Pancreas (tissue), 10 donors: ENCODE measurements around the gene LCORL. TPM values are rescaled to one million over a fixed set of nuclear protein-coding genes. Genes with fewer than 3 reads are reported as not detected.

Experiments used
- ATAC-seq, 4 donors: fragments of 200-7000 bp; cut with Tn5 transposase; one replicate each; pipeline versions ENCODE4 v1.8.0 to v1.9.1; 2020; ENCODE audit warnings: mild to moderate bottlenecking in 4 of 4, moderate library complexity in 4 of 4
- DNase-seq, 6 donors: peaks; one replicate each; pipeline ENCODE4 v3.0.0-alpha.2; 2020
- FAIRE-seq: peaks from 2 replicates; lab custom pipeline; 2012; peaks lifted over from hg19 to GRCh38; lab: Jason Lieb, UNC
- H3K27ac ChIP-seq, 4 donors: fragments of 200-600 bp; sonication (generic); 1 replicate in 3 of 4; 2 replicates in 1 of 4; pipeline versions ENCODE4 v1.5.0 to v1.8.0; 2020
- H3K27me3 ChIP-seq, 4 donors: fragments of 200-600 bp; one replicate each; pipeline ENCODE4 v1.8.0; 2021
- H3K36me3 ChIP-seq, 3 donors: fragments of 200-600 bp; sonication (generic) in 1 of 3; one replicate each; pipeline versions ENCODE4 v1.5.0 to v1.8.0; 2020 to 2021
- H3K4me1 ChIP-seq, 3 donors: fragments of 200-600 bp; one replicate each; pipeline ENCODE4 v1.8.0; 2021
- H3K4me3 ChIP-seq, 4 donors: fragments of 200-600 bp; sonication (generic) in 2 of 4; one replicate each; pipeline versions ENCODE4 v1.5.0 to v1.8.0; 2020 to 2021
- H3K9me3 ChIP-seq, 4 donors: fragments of 200-600 bp; one replicate each; pipeline ENCODE4 v1.8.0; 2021
- WGBS, 2 donors: extraction: QIAGEN DNeasy Blood & Tissue Kit; methylation state at CpG; one replicate each; pipeline ENCODE4 v1.1.7; 2013; 5-methylcytosine and 5-hydroxymethylcytosine counted together
- intact Hi-C, 3 donors: fragments of 100-400 bp; cut with DNase I; formaldehyde crosslinking; loops; one replicate each; pipeline versions ENCODE4 v1.11.1 to v1.14.2; 2022
- polyA plus RNA-seq, 2 donors: library from polyadenylated mRNA; stranded (reverse); fragments of 200-250 nt; gene quantifications; one replicate each; pipeline ENCODE4 v1.2.3, GENCODE V29; 2013
- total RNA-seq, 6 donors: library from RNA; stranded (reverse); fragmentation: NEBNext Ultra II Directional in 4 of 6; extraction: Animal tissue kit (Norgen Biotek cat#: 25700) in 4 of 6; gene quantifications; one replicate each; pipeline versions ENCODE4 v1.2.1 to v1.2.4, GENCODE V29; 2021 to 2023
- TF ChIP-seq, protein P1 (sequence below), 4 donors: fragments of 200-600 bp; sonication (generic) in 3 of 4; IDR thresholded peaks; one replicate each; pipeline versions ENCODE4 v1.5.0 to v1.8.0; 2021; ENCODE audit warnings: antibody characterized with exemption in 4 of 4
- donor health status: healthy with polysubstance abuse.
- donor health status: DM: no; HTN: no; CAD: no; lungs with moderate emphysema.
- donor health status: DM: no; HTN: no; CAD: no.
- donor health status: control.
- donor health status: control.
- donor health status: Bipolar disorder and iron deficiency.
- donor health status: DM: yes; HTN: yes; CAD: no.
- donor health status: DM: no; HTN: no; CAD: no.
- donor health status: DM: no; HTN: no; CAD: no.
- donor health status: DM: yes; HTN: yes; CAD: no.

LCORL gene
- total and polyA plus RNA-seq, 8 donors: 1.7 to 11.8 (median 5.3) TPM

DNA sequence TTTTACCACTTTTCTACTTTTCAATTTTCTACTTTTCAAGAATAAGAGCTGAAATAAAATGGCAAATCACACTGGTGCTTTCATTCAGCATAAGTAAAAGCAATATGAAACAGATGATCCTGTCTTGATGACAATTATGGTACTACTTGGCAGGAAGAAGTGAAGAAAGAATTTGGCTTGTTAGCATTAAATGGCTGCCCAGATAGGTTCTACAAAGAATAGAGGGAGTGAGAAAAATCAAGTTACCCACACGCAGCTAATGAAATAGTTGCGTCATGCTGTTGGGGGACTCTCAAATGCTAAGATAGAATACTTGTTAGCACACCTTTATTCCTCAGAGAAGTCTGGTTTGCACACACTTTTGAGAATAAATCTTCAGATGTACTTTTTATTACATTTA, 12.5 kb upstream of the LCORL start:
- H3K27me3 ChIP-seq: peaks cover 0 to 5% (median 0%) of the 10 kb centered on the region in 4 donors
- WGBS, 2 donors: 82 to 85% methylated on average over 2 of the region's 2 CpGs
- H3K27ac ChIP-seq: no peak overlapping the region
- DNase-seq (no peak), ATAC-seq (no peak), FAIRE-seq (no peak)
- intact Hi-C loops: no loop called here
- no peaks in the 10 kb centered on the region for H3K36me3 ChIP-seq
- TF ChIP-seq, protein P1, sequence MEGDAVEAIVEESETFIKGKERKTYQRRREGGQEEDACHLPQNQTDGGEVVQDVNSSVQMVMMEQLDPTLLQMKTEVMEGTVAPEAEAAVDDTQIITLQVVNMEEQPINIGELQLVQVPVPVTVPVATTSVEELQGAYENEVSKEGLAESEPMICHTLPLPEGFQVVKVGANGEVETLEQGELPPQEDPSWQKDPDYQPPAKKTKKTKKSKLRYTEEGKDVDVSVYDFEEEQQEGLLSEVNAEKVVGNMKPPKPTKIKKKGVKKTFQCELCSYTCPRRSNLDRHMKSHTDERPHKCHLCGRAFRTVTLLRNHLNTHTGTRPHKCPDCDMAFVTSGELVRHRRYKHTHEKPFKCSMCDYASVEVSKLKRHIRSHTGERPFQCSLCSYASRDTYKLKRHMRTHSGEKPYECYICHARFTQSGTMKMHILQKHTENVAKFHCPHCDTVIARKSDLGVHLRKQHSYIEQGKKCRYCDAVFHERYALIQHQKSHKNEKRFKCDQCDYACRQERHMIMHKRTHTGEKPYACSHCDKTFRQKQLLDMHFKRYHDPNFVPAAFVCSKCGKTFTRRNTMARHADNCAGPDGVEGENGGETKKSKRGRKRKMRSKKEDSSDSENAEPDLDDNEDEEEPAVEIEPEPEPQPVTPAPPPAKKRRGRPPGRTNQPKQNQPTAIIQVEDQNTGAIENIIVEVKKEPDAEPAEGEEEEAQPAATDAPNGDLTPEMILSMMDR (IDR thresholded peaks at IDR 0.05): no peak
- H3K4me1 ChIP-seq: no peaks in the 10 kb centered on the region
- H3K9me3 ChIP-seq: no peaks in the 10 kb centered on the region
- no peak overlapping the region for H3K4me3 ChIP-seq

DNA sequence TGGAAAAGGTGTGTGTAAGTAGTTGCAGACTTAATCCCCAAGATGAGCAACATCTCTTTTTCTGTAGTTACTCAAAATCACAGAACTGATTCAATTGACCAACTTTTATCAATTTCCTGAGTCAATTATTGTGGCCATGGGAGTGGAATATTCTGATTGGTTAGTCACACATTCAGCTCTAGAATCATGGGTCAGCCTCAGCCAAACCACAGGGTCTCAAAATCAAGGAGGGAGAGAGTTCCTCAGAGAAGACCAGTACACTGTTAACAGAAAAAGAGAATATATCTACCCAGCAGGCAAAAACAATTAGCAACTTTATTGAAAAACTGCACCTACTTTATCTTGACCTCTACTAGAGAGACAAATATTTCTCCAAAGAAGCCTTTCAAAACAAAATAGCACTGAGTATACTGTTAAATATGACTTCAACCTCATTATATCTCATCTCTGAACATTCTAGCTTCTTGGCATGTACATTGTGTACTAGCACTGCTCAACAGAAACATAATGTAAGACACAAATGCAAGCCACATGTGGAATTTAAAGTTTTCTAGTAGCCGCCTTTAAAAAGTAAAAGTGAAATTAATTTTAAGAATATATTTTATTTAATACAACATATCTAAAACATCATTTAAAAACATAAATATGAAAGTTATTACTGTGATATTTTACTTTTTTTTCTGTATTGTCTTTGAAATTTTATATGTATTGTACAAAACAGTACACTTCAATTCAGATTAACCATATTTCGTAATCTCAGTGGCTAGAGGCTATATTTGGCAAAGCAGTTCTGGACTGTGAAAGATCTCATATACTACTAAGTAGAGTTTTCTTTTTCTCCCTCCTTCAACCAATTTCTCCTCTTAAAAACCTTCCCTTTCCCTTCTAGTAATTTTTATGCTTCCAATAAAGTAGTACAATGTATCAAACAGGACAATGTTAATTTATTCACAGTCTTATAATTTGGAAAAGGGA, 11.8 kb upstream of the LCORL start:
- intact Hi-C loops: no loop called here
- TF ChIP-seq, protein P1 (IDR thresholded peaks at IDR 0.05): no peak
- 83 to 91% methylated on average over 2 of the region's 2 CpGs for WGBS, 2 donors
- ATAC-seq (no peak), DNase-seq (no peak), FAIRE-seq (no peak)
- H3K36me3 ChIP-seq: no peaks in the 10 kb centered on the region
- H3K4me1 ChIP-seq: no peaks in the 10 kb centered on the region
- H3K27me3 ChIP-seq: peaks cover 0 to 5% (median 0%) of the 10 kb centered on the region in 4 donors
- H3K27ac ChIP-seq: no peak overlapping the region
- H3K9me3 ChIP-seq: no peaks in the 10 kb centered on the region
- H3K4me3 ChIP-seq: no peak overlapping the region

DNA sequence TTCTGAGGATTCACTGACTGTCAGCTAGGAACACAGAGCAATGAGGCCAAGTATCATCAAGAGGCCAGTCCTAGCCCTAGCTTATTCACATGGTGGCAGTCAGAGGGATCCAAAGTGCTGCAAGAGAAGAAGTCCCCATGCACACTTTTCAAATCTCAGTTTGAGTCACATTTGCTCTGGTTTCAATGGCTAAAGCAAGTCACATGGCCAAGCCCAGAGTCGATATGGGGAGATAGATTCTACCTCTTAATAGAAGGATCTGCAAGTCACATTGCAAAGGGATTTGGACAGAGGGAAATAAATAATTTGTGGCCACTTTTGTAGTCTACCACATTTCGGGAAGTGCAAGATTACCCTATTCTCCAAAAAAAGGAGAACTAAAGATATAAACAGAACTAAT, 3.7 kb upstream of the LCORL start:
- H3K4me3 ChIP-seq: no peak overlapping the region
- H3K27me3 ChIP-seq: peaks cover 0 to 3% (median 0%) of the 10 kb centered on the region in 4 donors
- H3K9me3 ChIP-seq: no peaks in the 10 kb centered on the region
- 87 to 88% methylated on average over 2 of the region's 2 CpGs for WGBS, 2 donors
- no peaks in the 10 kb centered on the region for H3K4me1 ChIP-seq
- intact Hi-C loops: no loop called here
- DNase-seq: no peak
- H3K36me3 ChIP-seq: no peaks in the 10 kb centered on the region
- FAIRE-seq: no peak
- TF ChIP-seq, protein P1 (IDR thresholded peaks at IDR 0.05): no peak
- H3K27ac ChIP-seq: no peak overlapping the region
- no peak for ATAC-seq

DNA sequence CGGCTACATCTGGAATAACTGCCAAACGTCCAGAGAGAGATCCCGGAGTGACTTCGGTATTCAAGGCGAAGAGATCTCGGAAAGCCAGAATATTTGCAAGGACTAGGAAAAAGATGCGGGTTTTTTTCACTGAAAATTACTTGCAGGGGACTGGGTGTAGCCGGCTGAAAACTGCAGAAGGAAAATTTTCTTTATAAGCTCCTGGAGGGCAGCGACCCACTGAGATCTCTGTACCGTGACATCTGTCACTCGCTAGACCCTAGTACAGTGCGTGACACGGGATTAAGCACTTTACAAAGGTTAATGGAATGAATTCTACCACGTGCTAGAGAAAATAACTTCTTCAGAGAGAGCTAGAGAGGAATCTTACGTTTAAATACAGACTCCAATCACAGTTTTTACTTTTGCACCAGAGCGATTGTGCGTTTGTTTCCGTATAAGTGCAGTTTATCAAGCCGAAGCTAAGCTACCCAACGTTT, 1.1 kb upstream of the LCORL start:
- peaks cover 0 to 15% (median 4%) of the 10 kb centered on the region in 3 donors for H3K4me1 ChIP-seq
- peak in 2 of 4 donors; percentile 2 for ATAC-seq
- TF ChIP-seq, protein P1 (IDR thresholded peaks at IDR 0.05): no peak
- H3K27ac ChIP-seq: peak overlapping the region; percentile 91 to 97 (median 94)
- intact Hi-C loops: no loop called here
- WGBS, 2 donors: 0% methylated on average over 20 of the region's 20 CpGs
- no peak for FAIRE-seq
- DNase-seq: no peak
- H3K27me3 ChIP-seq: peaks cover 0 to 3% (median 0%) of the 10 kb centered on the region in 4 donors
- no peaks in the 10 kb centered on the region for H3K36me3 ChIP-seq
- H3K9me3 ChIP-seq: no peaks in the 10 kb centered on the region
- peak overlapping the region; percentile 90 to 100 (median 93) for H3K4me3 ChIP-seq

DNA sequence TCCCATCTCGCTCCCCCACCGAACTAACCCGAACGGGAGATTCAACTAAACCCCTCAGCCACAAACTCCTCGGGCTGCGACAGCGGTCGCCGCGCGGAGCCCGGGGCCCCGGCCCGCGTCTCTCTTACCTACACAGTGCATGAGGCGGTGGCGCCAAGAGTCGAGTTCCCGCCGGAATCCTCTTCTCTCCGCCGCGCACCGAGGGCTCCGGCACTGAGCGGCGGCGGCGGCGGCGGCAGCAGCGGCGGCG, 160 bp downstream of the LCORL start:
- intact Hi-C loops: no loop called here
- Histone ChIP-seq H3K9me3 (no peaks in the 10 kb centered on the region), H3K27me3 (no peaks in the 10 kb centered on the region), H3K4me1 (peaks cover 0 to 19% (median 4%) of the 10 kb centered on the region in 3 donors), H3K27ac (peak overlapping the region; percentile 91 to 97 (median 94)), H3K36me3 (no peaks in the 10 kb centered on the region), H3K4me3 (peak overlapping the region; percentile 90 to 100 (median 93))
- no peak for DNase-seq
- no peak for FAIRE-seq
- TF ChIP-seq, protein P1 (IDR thresholded peaks at IDR 0.05): no peak
- ATAC-seq: peak; percentile 1 to 20 (median 12)
- WGBS, 2 donors: 0% methylated on average over 3 to 34 of the region's 34 CpGs
